Measurements from ENCODE around the gene USF3.
A peak's percentile ranks its signal among the peaks of the same experiment; 100 is the strongest.

USF3 gene

GRCh38 chr3:113697500-113698090 lies 1.2 kb upstream of the USF3 start:
- DNase-seq (ENCODE audit: insufficient read length, low spot score) (no peak), FAIRE-seq (peak; percentile 11)

DNA sequence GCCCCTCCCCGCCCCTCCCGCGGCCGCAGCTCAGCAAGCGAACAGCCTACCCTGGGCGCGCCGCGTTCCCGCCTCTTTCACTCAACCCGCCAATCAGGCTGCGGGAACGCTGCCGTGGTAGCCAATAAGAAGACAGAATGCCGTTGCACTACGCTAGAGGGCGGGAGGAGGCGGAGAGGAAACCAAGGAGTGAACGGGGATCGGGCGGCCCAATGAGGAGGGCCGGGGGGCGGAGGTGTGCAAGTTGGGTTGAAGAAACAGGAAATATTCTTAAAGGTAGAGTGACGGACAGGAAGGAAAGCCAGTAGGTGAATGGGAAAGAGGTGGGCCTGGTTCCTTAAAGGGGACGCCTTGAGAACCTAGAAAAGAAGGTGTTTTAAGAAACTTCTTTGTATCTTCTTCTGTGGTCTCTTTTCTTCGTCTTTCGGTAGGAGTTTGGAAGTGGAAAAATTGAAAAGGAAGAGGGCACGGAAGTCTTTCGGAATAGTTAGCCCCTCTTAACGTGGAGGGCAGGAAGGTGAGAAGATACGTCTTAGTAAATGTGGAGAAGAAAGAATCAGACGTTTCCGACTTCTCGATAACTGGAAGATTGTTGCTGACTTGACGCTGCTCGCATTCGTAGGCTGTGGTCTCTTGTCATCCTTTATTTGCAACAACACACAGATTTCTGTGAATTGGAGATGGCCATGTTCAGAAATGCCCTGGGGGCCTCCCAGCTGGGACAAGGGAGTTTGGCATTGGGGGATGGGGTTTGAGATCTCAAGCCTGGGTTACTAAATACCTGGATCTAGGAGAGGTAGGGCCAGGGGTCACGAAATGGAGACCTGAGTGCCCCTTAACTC lies 437 bp upstream of the USF3 start:
- FAIRE-seq (peak; percentile 99), DNase-seq (ENCODE audit: insufficient read length, low spot score) (peak; percentile 96)

- DNase-seq (ENCODE audit: insufficient read length, low spot score), result no peak
- FAIRE-seq, result peak; percentile 78
Observed at GRCh38 chr3:113695431-113695785, 1.0 kb downstream of the USF3 start.

DNA sequence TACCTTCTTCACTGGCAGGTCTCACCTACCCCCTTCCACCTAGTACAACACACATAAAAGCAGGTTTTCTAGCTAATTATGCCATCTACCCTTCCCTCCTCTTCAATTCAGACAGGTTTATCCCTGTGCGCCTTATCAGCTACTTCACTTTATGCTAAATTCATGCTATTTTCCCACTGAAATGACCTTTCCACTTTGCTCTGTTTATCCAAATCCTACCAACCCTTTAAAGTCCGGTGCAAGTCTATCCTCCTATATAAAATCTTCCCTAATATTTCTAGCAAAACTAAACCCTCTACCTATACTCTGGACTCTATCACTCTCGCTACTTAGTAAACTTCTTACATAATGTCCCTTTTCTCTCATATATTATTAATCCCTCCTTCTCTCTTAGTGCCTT lies 6.0 kb downstream of the USF3 start:
- no peak for FAIRE-seq
- DNase-seq (ENCODE audit: insufficient read length, low spot score), result no peak

DNA sequence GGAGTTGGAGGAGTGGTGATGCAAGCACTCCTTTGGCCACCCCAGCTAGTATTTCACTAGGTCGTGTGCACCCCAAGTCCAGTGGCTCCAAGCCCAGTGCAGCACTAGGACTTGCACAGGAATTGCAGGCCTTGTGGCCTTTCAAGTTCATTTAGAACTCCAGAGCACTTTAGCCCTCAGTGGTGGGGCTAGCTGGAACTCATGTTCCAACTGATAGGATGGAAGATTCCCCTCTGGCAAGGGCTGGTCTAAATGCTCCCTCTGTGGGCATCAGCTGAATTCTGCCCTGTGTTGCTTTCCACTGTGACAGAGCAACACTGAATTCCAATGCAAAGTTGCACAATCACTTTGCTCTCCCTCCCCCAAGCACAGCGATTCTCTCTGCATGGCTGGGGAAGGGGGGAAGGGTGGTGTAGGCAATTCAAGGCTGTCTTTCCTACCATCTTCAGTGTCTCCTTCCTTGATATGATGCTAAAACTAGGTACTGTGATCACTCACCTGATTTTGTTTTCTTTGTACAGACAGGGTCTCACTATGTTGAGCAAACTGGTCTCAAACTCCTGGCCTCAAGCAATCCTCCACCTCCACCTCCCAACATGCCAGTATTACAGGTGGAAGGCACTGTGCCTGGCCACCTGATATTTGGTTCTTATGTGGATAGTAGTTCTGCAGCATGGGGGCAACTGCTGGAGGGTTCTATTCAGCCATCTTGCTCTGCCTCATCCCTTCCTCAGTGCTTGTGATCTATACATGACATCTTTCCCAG lies 10.3 kb downstream of the USF3 start:
- no peak for DNase-seq (ENCODE audit: insufficient read length, low spot score)
- FAIRE-seq, result no peak

DNA sequence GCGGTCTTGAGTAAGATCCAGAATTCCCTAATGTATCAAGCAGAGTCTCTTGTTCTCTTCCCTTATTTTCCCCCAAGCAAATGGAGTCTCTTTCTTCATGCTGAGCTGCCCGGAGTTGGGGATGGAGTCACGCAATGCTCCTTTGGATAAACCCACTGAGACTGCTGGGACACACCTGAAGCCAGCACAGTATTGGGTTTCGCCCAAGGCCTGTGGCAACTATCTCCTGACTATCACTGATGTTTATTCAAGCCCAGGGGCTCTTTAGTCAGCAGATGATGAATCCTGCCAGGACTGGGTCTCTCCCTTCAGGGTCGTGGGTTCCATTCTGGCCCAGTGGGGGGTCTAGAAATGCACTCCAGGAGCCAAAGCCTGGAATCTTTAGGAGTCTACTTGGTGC lies 11.3 kb downstream of the USF3 start:
- FAIRE-seq, result no peak
- DNase-seq (ENCODE audit: insufficient read length, low spot score), result no peak

DNA sequence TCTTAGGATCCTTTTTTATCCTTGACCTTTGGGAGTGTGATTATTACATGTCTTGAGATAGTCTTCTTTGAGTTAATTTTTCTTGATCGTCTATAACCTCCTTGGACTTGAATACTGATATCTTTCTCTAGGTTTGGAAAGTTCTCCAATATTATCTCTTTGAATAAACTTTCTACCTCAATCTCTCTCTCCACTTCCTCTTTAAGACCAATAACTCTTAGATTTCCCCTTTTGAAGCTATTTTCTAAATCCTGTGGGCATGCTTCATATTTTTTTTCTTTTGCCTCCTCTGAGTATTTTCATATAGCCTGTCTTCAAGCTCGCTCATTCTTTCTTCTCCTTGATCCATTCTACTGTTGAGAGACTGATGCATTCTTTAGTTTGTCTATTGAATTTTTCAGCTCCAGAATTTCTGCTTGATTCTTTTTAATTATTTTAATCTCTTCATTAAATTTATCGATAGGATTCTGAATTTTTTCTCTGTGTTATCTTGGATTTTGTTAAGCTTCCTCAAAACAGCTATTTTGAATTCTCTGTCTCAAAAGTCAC lies 12.1 kb downstream of the USF3 start:
- DNase-seq (ENCODE audit: insufficient read length, low spot score) (no peak), FAIRE-seq (no peak)

DNA sequence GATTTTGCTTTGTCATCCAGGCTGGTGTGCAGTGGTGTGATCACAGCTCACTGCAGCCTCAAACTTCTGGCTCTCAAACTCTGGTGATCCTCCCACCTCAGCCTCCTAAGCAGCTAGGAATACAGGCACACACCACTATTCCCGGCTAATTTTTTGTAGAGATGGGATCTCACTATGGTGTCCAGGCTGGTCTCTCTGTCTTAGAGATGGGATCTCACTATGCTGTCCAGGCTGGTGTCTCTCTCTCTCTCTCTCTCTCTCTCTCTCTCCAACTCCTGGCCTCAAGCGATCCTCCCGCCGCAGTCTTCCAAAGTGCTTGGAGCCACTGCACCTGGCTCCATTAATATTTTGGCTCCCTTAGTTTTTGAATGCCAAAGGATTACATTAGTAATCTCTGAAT lies 17.7 kb downstream of the USF3 start:
- no peak for FAIRE-seq
- no peak for DNase-seq (ENCODE audit: insufficient read length, low spot score)

- no peak for FAIRE-seq
- no peak for DNase-seq (ENCODE audit: insufficient read length, low spot score)
Observed at GRCh38 chr3:113677737-113678136, 18.7 kb downstream of the USF3 start.

DNA sequence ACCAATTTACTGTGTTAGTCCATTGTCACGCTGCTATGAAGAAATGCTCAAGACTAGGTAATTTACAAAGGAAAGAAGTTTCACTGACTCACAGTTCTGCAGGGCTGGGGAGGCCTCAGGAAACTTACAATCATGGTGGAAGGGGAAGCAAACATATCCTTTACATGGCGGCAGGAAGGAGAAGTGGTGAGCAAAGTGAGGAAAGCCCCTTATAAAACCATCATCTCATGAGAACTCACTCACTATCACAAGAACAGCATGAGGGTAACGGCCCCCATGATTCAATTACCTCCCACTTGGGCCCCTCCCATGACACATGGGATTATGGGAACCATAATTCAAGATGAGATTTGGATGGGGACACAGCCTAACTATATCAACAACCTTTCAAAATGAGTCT lies 20.2 kb downstream of the USF3 start:
- FAIRE-seq (no peak), DNase-seq (ENCODE audit: insufficient read length, low spot score) (no peak)

DNA sequence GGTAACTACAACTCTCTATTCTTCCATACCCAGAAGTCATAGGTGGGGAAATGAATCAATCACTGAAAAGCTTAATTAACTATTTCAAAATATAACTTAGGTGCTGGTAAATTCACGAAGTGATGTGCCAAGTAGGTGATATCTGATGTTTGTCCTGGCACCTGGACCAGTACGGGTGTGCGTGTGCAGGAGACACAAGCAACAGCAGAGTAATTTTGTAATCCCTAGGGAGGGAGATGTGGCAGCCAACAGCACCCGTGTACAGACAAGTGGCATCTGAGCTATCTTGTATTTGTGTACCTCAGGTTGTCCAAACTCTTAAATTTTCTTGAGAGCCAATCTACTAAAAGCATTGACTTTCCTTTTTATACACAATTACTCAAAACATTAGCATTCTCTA lies 22.8 kb downstream of the USF3 start:
- DNase-seq (ENCODE audit: insufficient read length, low spot score) (no peak), FAIRE-seq (peak; percentile 11)

- DNase-seq (ENCODE audit: insufficient read length, low spot score), result no peak
- no peak for FAIRE-seq
Observed at GRCh38 chr3:113668015-113668414, 28.4 kb downstream of the USF3 start.

DNA sequence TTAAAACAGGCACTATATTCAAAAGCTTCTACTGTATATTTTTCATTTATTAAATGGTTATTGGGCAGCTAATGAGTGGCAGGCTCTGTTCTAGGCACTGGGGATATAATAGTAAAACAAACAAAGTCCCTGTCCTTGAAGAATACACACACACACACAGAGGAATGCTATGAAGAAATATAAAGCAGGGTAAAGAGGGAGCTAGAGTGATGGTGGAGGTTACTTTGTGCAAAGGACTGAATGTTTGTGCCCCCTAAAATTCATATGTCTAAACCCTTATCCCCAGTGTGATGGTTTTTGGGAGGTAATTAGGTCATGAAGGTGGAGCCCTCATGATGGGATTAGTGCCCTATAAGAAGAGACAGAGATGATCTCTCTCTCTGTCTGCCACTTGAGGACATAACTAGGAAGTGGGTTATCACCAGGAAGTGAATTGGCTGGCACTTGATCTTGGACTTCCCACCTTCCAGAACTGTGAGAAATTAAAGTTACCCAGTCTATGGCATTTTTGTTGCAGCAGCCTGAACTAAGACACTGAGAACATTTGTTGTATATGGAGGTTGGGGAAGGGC lies 31.8 kb downstream of the USF3 start:
- no peak for FAIRE-seq
- DNase-seq (ENCODE audit: insufficient read length, low spot score), result no peak

GRCh38 chr3:113663761-113664160 lies 32.7 kb downstream of the USF3 start:
- DNase-seq (ENCODE audit: insufficient read length, low spot score) (no peak), FAIRE-seq (no peak)

DNA sequence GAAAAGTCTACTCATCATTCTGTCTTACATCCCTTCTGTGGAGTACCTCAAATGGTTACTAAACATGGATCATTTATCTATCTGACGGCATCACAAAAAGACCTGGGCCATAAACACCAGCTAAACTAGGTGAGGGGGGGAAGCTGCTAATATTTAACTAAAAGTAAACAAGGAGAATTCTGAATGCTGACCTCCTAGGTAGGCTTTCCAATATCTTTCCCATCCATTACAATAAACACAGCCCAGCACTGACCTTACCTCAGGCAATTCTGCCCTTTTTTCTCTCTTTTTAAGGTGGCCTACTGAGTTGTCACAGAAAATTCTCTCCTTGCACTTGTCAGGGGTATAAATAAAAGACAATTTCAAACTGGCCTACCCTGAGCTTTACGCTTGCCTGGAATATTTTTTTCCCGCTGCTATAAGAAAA lies 33.1 kb downstream of the USF3 start:
- DNase-seq (ENCODE audit: insufficient read length, low spot score) (no peak), FAIRE-seq (no peak)

DNA sequence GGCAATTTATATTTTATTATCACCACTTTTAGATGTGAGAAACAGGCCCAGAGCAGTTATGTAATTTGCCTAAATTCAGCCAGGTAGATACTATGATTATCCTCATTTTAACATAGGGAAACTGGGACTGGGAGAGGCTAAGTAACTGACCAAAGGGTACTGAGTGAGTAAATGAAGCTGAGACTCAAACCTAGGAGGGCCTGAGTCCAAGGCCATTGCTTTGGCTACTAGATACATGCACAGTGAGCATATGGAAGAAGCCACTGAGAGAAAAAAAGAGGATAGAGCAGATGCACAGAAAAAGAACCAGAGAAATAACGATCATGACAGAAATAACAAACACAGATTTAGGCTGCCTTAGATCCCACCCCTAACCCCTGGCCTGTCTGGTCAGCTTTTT lies 33.6 kb downstream of the USF3 start:
- FAIRE-seq (no peak), DNase-seq (ENCODE audit: insufficient read length, low spot score) (no peak)

DNA sequence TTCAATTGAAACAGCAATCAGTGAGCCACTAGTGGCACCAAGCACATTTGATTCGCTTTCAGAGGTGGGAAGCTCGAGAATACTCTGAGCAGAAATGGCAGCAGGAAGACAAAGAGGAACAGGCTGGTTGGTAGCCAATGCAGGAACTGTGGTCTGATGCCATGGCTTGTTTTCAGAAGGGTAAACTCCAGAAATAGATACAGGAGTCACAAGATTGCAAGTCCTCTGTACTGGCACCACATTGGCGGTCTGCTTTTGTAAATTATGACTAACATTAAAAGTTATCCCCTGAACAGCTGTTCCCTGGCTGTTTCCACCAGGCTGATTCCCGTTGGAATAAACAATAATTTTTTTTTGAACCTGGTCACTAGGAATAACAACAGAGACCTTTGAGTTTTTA lies 35.5 kb downstream of the USF3 start:
- DNase-seq (ENCODE audit: insufficient read length, low spot score) (no peak), FAIRE-seq (no peak)

DNA sequence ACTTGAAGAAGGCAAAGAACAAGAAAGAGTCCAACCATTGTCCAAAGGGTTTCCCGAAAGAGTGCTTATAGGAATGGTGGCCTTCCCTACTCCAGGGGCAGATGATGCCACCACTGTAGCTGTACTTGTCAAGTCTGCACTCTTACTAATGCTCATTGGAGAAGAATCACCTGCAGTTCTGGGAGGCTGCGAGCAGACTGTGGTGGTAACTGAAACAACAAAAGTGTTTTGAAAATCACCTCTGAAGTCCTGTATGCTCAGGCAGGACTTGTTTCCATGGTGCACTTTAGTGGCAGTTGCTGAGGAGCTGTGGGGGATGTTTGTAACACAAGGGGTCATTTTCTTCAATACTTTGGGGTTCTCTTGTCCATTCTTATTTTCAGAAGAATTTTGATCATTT lies 36.0 kb downstream of the USF3 start:
- no peak for DNase-seq (ENCODE audit: insufficient read length, low spot score)
- no peak for FAIRE-seq

- FAIRE-seq, result no peak
- DNase-seq (ENCODE audit: insufficient read length, low spot score), result no peak
Observed at GRCh38 chr3:113659996-113660395, 36.4 kb downstream of the USF3 start.

- DNase-seq (ENCODE audit: insufficient read length, low spot score), result no peak
- FAIRE-seq, result no peak
Observed at GRCh38 chr3:113659101-113659541, 37.3 kb downstream of the USF3 start.

- DNase-seq (ENCODE audit: insufficient read length, low spot score) (no peak), FAIRE-seq (no peak)
Observed at GRCh38 chr3:113658107-113658506, 38.3 kb downstream of the USF3 start.

All from GM19239 (cell line).